Transverse colon (tissue), 4 donors: ENCODE measurements around the gene PLB1.

Source experiments
- EP300 ChIP-seq: sonication (generic); formaldehyde crosslinking; IDR thresholded peaks from one replicate; pipeline ENCODE4 v1.6.1; 2017; ENCODE audit warnings: antibody characterized with exemption, low read depth
- POLR2A ChIP-seq: fragments of 450-650 bp; IDR thresholded peaks from one replicate; pipeline ENCODE4 v1.6.1; 2016; ENCODE audit warnings: antibody characterized with exemption, mild to moderate bottlenecking, moderate library complexity
- POLR2AphosphoS5 ChIP-seq, 3 donors: sonication (generic); formaldehyde crosslinking; IDR thresholded peaks; one replicate each; pipeline ENCODE4 v1.6.1; 2016; ENCODE audit warnings: antibody characterized with exemption in 3 of 3
- TF ChIP-seq, protein P1 (sequence below), 5 experiments: fragments of 200-600 bp in 3 of 5; fragments of 450-650 bp in 2 of 5; sonication (generic) in 3 of 5; IDR thresholded peaks; 1 replicate in 2 of 5; 2 replicates in 3 of 5; pipeline ENCODE4 v1.5.1; 2016 to 2017; ENCODE audit warnings: antibody characterized with exemption in 5 of 5, inconsistent platforms in 3 of 5, mild to moderate bottlenecking in 2 of 5, moderate library complexity in 1 of 5

- TF ChIP-seq POLR2A = no peak
- TF ChIP-seq POLR2AphosphoS5 (IDR thresholded peaks at IDR 0.05) = no peak
- TF ChIP-seq, protein P1, sequence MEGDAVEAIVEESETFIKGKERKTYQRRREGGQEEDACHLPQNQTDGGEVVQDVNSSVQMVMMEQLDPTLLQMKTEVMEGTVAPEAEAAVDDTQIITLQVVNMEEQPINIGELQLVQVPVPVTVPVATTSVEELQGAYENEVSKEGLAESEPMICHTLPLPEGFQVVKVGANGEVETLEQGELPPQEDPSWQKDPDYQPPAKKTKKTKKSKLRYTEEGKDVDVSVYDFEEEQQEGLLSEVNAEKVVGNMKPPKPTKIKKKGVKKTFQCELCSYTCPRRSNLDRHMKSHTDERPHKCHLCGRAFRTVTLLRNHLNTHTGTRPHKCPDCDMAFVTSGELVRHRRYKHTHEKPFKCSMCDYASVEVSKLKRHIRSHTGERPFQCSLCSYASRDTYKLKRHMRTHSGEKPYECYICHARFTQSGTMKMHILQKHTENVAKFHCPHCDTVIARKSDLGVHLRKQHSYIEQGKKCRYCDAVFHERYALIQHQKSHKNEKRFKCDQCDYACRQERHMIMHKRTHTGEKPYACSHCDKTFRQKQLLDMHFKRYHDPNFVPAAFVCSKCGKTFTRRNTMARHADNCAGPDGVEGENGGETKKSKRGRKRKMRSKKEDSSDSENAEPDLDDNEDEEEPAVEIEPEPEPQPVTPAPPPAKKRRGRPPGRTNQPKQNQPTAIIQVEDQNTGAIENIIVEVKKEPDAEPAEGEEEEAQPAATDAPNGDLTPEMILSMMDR (IDR thresholded peaks at IDR 0.05) = no peak
- TF ChIP-seq EP300 = no peak
These were observed 80.9 kb downstream of the PLB1 start for GRCh38 chr2:28576714-28577113.
